Vagina (tissue), 2 donors: ENCODE results near the gene KRTAP2-1. TPM values are rescaled to one million over a fixed set of nuclear protein-coding genes. Genes with fewer than 3 reads are reported as not detected.
"Not testable (repeated sequence)": the region's sequence is repeated elsewhere in the genome, so short reads cannot be mapped to it uniquely, and the experiment has no call there.

Experiments used
- DNase-seq, 2 donors: peaks; one replicate each; pipeline ENCODE4 v3.0.0-alpha.2; 2017; ENCODE audit errors: extremely low spot score in 2 of 2
- H3K27ac ChIP-seq: fragments of 200-600 bp; sonication (generic); one replicate; pipeline ENCODE4 v1.5.1; 2019
- H3K27me3 ChIP-seq: fragments of 200-600 bp; sonication (generic); one replicate; pipeline ENCODE4 v1.5.1; 2019
- H3K36me3 ChIP-seq, 2 donors: fragments of 200-600 bp; sonication (generic); one replicate each; pipeline ENCODE4 v1.5.1; 2017 to 2019
- H3K4me1 ChIP-seq: fragments of 200-600 bp; sonication (generic); one replicate; pipeline ENCODE4 v1.5.1; 2019
- H3K4me3 ChIP-seq, 2 donors: fragments of 200-600 bp; sonication (generic); 1 replicate in 1 of 2; 2 replicates in 1 of 2; pipeline ENCODE4 v1.5.1; 2016 to 2019
- H3K9me3 ChIP-seq: fragments of 200-600 bp; sonication (generic); one replicate; pipeline ENCODE4 v1.5.1; 2019
- POLR2A ChIP-seq, 2 donors: fragments of 450-650 bp; IDR thresholded peaks; one replicate each; pipeline ENCODE4 v1.6.1; 2017; ENCODE audit warnings: antibody characterized with exemption in 2 of 2, mild to moderate bottlenecking in 2 of 2, moderate library complexity in 2 of 2
- POLR2AphosphoS5 ChIP-seq, 2 donors: sonication (generic); formaldehyde crosslinking; IDR thresholded peaks; one replicate each; pipeline ENCODE4 v1.9.0; 2017; ENCODE audit warnings: antibody characterized with exemption in 2 of 2, mild to moderate bottlenecking in 2 of 2, low read depth in 1 of 2; ENCODE audit not compliant: insufficient read depth in 1 of 2
- intact Hi-C: fragments of 100-400 bp; cut with DNase I; formaldehyde crosslinking; loops from one replicate; pipeline ENCODE4 v1.15.1; 2023
- small RNA-seq: library from RNA; depleted of rRNA; stranded (forward); fragments of <200 nt; gene quantifications from one replicate; pipeline ENCODE3, GENCODE V24; 2016
- total RNA-seq: library from RNA; depleted of rRNA; stranded (reverse); fragments of >200 nt; gene quantifications from one replicate; pipeline ENCODE4 v1.2.3, GENCODE V29; 2016
- TF ChIP-seq, protein P1 (sequence below), 3 experiments: fragments of 450-650 bp in 2 of 3; fragments of 200-600 bp in 1 of 3; sonication (generic) in 1 of 3; IDR thresholded peaks; one replicate each; pipeline ENCODE4 v1.5.1; 2017 to 2019; ENCODE audit warnings: antibody characterized with exemption in 3 of 3, mild to moderate bottlenecking in 2 of 3, moderate library complexity in 2 of 3

KRTAP2-1 gene
- total RNA-seq, 1 donor from 2014 or later, result not detected

DNA sequence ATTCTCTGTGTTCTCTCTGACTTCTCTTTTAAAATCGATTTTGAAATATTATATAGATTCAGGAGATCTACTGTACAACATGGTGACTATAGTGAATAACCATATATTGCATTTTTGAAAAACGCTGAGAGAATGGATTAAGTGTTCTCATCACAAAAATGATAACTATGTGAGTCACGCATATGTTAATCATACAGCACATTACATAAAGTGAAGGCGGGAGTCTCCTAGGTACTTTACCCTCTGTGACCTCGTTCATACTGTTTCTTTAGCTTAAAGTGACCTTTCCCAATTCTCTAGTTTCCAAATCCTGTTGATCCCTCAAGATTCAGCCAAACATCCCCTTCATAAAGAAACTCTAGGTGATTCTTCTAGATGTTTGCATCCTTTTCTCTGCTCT is 44.3 kb downstream of the KRTAP2-1 start:
- no peaks in the 10 kb centered on the region for H3K9me3 ChIP-seq
- no peak for TF ChIP-seq POLR2A (IDR thresholded peaks at IDR 0.05)
- TF ChIP-seq, protein P1, sequence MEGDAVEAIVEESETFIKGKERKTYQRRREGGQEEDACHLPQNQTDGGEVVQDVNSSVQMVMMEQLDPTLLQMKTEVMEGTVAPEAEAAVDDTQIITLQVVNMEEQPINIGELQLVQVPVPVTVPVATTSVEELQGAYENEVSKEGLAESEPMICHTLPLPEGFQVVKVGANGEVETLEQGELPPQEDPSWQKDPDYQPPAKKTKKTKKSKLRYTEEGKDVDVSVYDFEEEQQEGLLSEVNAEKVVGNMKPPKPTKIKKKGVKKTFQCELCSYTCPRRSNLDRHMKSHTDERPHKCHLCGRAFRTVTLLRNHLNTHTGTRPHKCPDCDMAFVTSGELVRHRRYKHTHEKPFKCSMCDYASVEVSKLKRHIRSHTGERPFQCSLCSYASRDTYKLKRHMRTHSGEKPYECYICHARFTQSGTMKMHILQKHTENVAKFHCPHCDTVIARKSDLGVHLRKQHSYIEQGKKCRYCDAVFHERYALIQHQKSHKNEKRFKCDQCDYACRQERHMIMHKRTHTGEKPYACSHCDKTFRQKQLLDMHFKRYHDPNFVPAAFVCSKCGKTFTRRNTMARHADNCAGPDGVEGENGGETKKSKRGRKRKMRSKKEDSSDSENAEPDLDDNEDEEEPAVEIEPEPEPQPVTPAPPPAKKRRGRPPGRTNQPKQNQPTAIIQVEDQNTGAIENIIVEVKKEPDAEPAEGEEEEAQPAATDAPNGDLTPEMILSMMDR (IDR thresholded peaks at IDR 0.05), result no peak
- TF ChIP-seq POLR2AphosphoS5 (IDR thresholded peaks at IDR 0.05; ENCODE audit: insufficient read depth in 1 of 2, low read depth in 1 of 2), result peak in 1 of 2 donors; percentile 66
- no peak overlapping the region for H3K27ac ChIP-seq
- intact Hi-C loops, result no loop called here
- no peaks in the 10 kb centered on the region for H3K27me3 ChIP-seq
- H3K4me1 ChIP-seq, result no peaks in the 10 kb centered on the region
- no peak for DNase-seq
- H3K36me3 ChIP-seq, result no peaks in the 10 kb centered on the region
- H3K4me3 ChIP-seq, result no peak overlapping the region

DNA sequence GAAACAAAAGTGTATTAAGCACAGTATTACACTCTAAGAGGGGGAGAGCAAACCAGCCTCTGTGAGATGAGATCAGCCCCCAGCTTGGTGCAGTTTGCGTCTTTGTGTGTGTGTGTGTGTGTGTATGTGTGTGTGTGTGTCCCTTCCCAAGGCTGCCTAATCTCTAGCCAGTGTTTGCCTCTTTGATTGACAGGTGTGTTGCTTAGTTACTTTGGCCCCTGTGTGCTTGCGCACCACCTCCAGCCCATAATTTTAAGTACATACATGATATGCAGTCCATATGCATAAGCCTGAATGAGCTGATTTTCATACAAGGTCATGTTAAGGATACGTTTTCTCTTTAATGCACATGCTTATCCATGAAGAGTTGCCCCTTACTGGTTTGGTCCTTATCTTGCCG is 45.3 kb downstream of the KRTAP2-1 start:
- H3K9me3 ChIP-seq, result no peaks in the 10 kb centered on the region
- H3K4me3 ChIP-seq, result no peak overlapping the region
- H3K36me3 ChIP-seq, result no peaks in the 10 kb centered on the region
- TF ChIP-seq, protein P1 (IDR thresholded peaks at IDR 0.05), result no peak
- TF ChIP-seq POLR2AphosphoS5 (IDR thresholded peaks at IDR 0.05; ENCODE audit: insufficient read depth in 1 of 2, low read depth in 1 of 2), result no peak
- TF ChIP-seq POLR2A (IDR thresholded peaks at IDR 0.05), result no peak
- intact Hi-C loops, result no loop called here
- no peaks in the 10 kb centered on the region for H3K27me3 ChIP-seq
- H3K27ac ChIP-seq, result no peak overlapping the region
- H3K4me1 ChIP-seq, result no peaks in the 10 kb centered on the region
- DNase-seq, result no peak

DNA sequence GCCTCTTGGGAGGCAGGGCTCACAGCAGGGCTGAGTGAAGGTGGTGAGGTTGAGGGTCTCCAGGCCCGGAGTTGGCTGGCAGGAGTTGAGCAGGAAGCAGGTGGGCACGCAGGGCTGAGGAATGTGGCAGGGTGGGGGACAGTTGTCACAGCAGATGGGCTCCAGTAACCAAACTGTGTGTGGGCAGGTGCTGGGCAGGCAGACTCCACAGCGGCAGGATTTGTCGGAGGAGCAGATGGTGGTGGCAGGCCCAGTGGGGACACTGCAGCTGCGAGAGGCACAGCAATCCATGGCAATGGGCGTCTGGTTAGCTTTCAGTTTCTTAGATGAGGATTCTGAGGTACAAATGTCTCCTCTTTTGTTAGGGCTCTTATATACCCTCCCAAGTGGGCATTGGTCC is 47.6 kb downstream of the KRTAP2-1 start, which contains the start of gene KRTAP3-2:
KRTAP3-2 (minus strand) TSS at position 344 of the 400 bp plus-strand sequence; CDS start at position 291, 53 bp downstream.
- H3K4me1 ChIP-seq, DNase-seq, H3K9me3 ChIP-seq, H3K36me3 ChIP-seq, H3K27ac ChIP-seq, H3K4me3 ChIP-seq, H3K27me3 ChIP-seq, intact Hi-C loops: not testable (repeated sequence)

DNA sequence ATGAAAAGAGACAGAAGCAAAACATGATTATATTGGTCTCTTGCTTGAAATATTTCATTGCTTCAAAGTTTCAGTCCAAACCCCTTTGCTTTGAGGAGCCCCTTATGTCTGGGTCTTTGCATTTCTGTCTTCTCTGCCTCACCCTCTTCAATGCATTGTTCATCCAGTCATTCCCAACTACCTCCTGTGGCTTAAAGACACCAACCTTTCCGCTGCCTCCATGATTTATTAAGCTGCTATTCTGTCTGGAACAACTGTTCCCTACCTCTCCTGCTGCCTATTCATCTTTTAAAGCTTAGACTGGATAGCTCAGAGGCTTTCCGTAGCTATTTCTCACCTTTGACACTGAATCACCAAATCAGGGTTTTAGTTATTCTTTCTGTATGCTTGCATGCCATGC is 49.8 kb downstream of the KRTAP2-1 start:
- no peaks in the 10 kb centered on the region for H3K4me1 ChIP-seq
- H3K9me3 ChIP-seq, result no peaks in the 10 kb centered on the region
- H3K27ac ChIP-seq, result no peak overlapping the region
- H3K4me3 ChIP-seq, result no peak overlapping the region
- no peak for DNase-seq
- no peaks in the 10 kb centered on the region for H3K27me3 ChIP-seq
- H3K36me3 ChIP-seq, result no peaks in the 10 kb centered on the region
- intact Hi-C loops, result no loop called here
- no peak for TF ChIP-seq POLR2A (IDR thresholded peaks at IDR 0.05)
- no peak for TF ChIP-seq POLR2AphosphoS5 (IDR thresholded peaks at IDR 0.05; ENCODE audit: insufficient read depth in 1 of 2, low read depth in 1 of 2)
- TF ChIP-seq, protein P1 (IDR thresholded peaks at IDR 0.05), result no peak

DNA sequence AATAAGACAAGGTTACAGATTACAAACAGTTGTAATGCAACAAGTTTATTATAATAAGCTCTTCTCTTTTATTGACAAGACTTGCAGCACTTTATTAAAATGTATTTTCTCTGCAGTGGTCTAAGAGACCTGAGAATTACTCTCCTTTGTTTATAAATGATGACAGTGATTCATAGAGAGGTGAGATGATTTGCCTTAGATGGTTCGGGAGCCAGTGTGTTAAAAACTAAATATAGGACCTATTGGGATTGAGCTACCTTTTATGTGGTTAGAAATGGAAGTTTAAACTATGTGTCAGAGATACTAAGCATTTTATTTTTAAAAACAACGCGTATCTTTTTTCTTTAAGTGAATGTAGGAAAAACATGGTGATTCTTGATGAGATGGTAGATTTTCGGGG is 50.3 kb downstream of the KRTAP2-1 start:
- no peaks in the 10 kb centered on the region for H3K27me3 ChIP-seq
- intact Hi-C loops, result no loop called here
- no peak for DNase-seq

More for the DNA sequence above, 50.3 kb downstream of the KRTAP2-1 start:
- TF ChIP-seq POLR2AphosphoS5 (IDR thresholded peaks at IDR 0.05; ENCODE audit: insufficient read depth in 1 of 2, low read depth in 1 of 2) (no peak), POLR2A (IDR thresholded peaks at IDR 0.05) (no peak)
- TF ChIP-seq, protein P1 (IDR thresholded peaks at IDR 0.05), result no peak
- H3K36me3 ChIP-seq, result no peaks in the 10 kb centered on the region
- no peaks in the 10 kb centered on the region for H3K4me1 ChIP-seq
- no peaks in the 10 kb centered on the region for H3K9me3 ChIP-seq
- no peak overlapping the region for H3K4me3 ChIP-seq
- H3K27ac ChIP-seq, result no peak overlapping the region

Small RNA genes within 50 kb of the gene (small RNA-seq; reads per million reads assigned to genes)
- gene KRTAP3-4P, result not detected

Other genes with a start within 250 kb of the KRTAP2-1 start
- not detected for gene KRT28, start 247.4 kb downstream of the KRTAP2-1 start, total RNA-seq
- gene KRT10, start 224.7 kb downstream of the KRTAP2-1 start, total RNA-seq, result 919 TPM
- gene KRT12, start 180.1 kb downstream of the KRTAP2-1 start, total RNA-seq, result not detected
- not detected for gene KRT20, start 162.1 kb downstream of the KRTAP2-1 start, total RNA-seq
- gene KRT23, start 109.7 kb downstream of the KRTAP2-1 start, total RNA-seq, result 0.98 TPM
- gene KRT39, start 80.4 kb downstream of the KRTAP2-1 start, total RNA-seq, result not detected
- not detected for gene KRT40, start 63.0 kb downstream of the KRTAP2-1 start, total RNA-seq
- gene KRTAP3-3, start 53.2 kb downstream of the KRTAP2-1 start, total RNA-seq, result not detected
- gene KRTAP3-2, start 47.4 kb downstream of the KRTAP2-1 start, total RNA-seq, result not detected
- not detected for gene KRTAP3-1, start 38.2 kb downstream of the KRTAP2-1 start, total RNA-seq
- not detected for gene KRTAP1-5, start 20.1 kb downstream of the KRTAP2-1 start, total RNA-seq
- not detected for gene KRTAP1-4, start 17.1 kb downstream of the KRTAP2-1 start, total RNA-seq
- gene KRTAP1-3, start 12.4 kb downstream of the KRTAP2-1 start, total RNA-seq, result not detected
- not detected for gene KRTAP1-1, start 5.9 kb downstream of the KRTAP2-1 start, total RNA-seq
- gene KRTAP2-2, start 7.9 kb upstream of the KRTAP2-1 start, total RNA-seq, result not detected
- gene KRTAP2-3, start 12.8 kb upstream of the KRTAP2-1 start, total RNA-seq, result not detected
- not detected for gene KRTAP2-4, start 18.6 kb upstream of the KRTAP2-1 start, total RNA-seq
- not detected for gene KRTAP4-7, start 36.8 kb upstream of the KRTAP2-1 start, total RNA-seq
- not detected for gene KRTAP4-8, start 50.8 kb upstream of the KRTAP2-1 start, total RNA-seq
- gene KRTAP4-16, start 54.9 kb upstream of the KRTAP2-1 start, total RNA-seq, result not detected
- gene KRTAP4-9, start 58.1 kb upstream of the KRTAP2-1 start, total RNA-seq, result not detected
- not detected for gene KRTAP4-11, start 71.1 kb upstream of the KRTAP2-1 start, total RNA-seq
- not detected for gene KRTAP4-12, start 76.9 kb upstream of the KRTAP2-1 start, total RNA-seq
- not detected for gene KRTAP4-6, start 93.2 kb upstream of the KRTAP2-1 start, total RNA-seq
- not detected for gene KRTAP4-5, start 102.5 kb upstream of the KRTAP2-1 start, total RNA-seq
- not detected for gene KRTAP4-4, start 113.4 kb upstream of the KRTAP2-1 start, total RNA-seq
- not detected for gene KRTAP4-3, start 120.9 kb upstream of the KRTAP2-1 start, total RNA-seq
- gene KRTAP4-2, start 130.9 kb upstream of the KRTAP2-1 start, total RNA-seq, result not detected
- not detected for gene KRTAP4-1, start 137.6 kb upstream of the KRTAP2-1 start, total RNA-seq
- not detected for gene KRTAP9-1, start 142.6 kb upstream of the KRTAP2-1 start, total RNA-seq
- gene KRTAP9-2, start 179.3 kb upstream of the KRTAP2-1 start, total RNA-seq, result not detected
- gene KRTAP9-3, start 185.1 kb upstream of the KRTAP2-1 start, total RNA-seq, result not detected
- not detected for gene KRTAP9-8, start 190.7 kb upstream of the KRTAP2-1 start, total RNA-seq
- gene KRTAP9-4, start 202.4 kb upstream of the KRTAP2-1 start, total RNA-seq, result not detected
- not detected for gene KRTAP9-9, start 208.1 kb upstream of the KRTAP2-1 start, total RNA-seq
- not detected for gene KRTAP9-6, start 218.1 kb upstream of the KRTAP2-1 start, total RNA-seq
- gene KRTAP9-7, start 228.4 kb upstream of the KRTAP2-1 start, total RNA-seq, result not detected